GM18511 (cell line): ENCODE results near the gene CFDP1.
A peak's percentile ranks its signal among the peaks of the same experiment; 100 is the strongest.
"Not testable (repeated sequence)": the region's sequence is repeated elsewhere in the genome, so short reads cannot be mapped to it uniquely, and the experiment has no call there.

Experiments
- ATAC-seq: cut with Tn5 transposase; IDR thresholded peaks from one replicate; pipeline ENCODE4 v1.9.1; 2021; ENCODE audit warnings: mild to moderate bottlenecking, moderate library complexity; ENCODE audit not compliant: unreplicated experiment

The CFDP1 gene

GRCh38 chr16:75272097-75272551, 161.2 kb downstream of the CFDP1 start:
- ATAC-seq = peak; percentile 65

DNA sequence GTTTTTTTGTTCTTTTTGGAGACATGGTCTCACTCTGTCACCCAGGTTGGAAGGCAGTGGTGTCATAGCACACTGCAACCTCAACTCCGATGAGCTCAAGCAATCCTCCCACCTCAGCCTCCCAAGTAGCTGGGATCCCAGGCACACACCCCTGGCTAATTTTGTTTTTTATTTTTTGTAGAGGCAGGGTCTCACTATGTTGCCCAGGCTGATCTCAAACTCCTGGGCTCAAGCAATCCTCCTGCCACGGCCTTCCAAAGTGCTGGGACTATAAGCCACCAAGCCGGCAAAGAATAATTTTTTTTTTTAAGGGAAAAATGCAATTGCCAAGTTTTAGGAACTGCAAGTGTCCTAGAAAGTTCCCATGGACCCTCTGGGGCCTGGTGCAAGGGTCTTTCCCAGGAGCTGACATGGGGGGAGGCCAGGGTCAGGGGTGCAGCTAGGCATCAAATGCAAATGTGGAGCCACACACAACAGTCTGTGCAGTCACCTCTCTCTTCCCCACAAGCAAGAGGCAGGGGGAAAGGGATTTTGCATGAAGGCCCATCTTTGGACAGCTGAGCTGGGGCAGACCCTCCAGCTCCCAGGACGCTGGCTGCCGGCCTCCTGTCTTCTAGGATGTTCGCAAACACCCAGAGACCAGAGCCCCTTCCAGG, 161.7 kb downstream of the CFDP1 start:
- ATAC-seq = no peak

GRCh38 chr16:75269358-75269757, 163.9 kb downstream of the CFDP1 start:
- not testable (repeated sequence) for ATAC-seq

- ATAC-seq = no peak
Measured at GRCh38 chr16:75267631-75268264, 165.6 kb downstream of the CFDP1 start.

DNA sequence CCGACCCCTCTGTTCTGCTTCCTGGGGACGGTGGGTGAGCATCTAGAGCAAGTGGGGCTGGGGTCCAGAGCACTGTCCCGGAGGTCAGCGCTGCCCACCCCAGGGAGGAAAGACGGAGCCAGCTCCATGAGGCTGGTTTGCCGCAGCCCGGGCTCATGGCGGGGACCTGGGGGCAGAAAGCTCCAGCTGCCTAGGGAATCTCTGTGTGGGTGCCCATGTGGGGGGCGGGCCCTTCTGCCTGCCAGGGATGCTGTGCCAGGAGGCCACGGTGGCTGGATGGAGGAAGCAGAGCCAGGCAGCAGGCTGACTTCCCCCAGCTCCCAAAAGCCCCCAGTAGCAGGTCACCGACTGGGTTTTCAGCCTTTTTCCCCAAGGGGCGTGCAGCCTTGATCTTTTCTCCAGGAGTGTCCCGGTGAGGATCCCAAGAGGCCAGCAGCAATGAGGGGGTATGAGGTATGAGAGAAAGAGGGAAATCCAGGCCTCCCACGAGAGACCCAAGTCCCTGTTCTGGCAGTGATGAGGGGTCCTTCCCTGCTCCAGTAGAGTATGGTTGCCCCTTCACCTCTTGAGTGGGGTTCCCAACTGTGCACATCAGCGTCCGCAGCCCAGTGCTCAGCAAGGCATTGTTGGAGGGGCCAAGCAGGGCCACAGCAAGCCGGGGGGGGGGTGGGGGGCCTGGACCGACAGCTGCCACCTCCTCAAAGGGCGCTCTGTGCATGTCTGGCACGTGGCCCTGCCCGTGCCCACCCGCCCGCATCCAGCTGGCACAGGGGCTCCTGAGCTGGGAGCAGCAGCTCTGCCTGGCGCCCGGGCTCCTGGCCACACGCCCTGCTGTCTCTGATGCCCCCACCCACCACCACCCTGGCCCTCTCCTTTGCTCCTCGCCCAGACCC, 166.3 kb downstream of the CFDP1 start:
- no peak for ATAC-seq

- peak; percentile 71 for ATAC-seq
Measured at GRCh38 chr16:75265911-75266701, 167.2 kb downstream of the CFDP1 start.

- ATAC-seq = peak; percentile 23
Measured at GRCh38 chr16:75264999-75265910, 168.0 kb downstream of the CFDP1 start.

DNA sequence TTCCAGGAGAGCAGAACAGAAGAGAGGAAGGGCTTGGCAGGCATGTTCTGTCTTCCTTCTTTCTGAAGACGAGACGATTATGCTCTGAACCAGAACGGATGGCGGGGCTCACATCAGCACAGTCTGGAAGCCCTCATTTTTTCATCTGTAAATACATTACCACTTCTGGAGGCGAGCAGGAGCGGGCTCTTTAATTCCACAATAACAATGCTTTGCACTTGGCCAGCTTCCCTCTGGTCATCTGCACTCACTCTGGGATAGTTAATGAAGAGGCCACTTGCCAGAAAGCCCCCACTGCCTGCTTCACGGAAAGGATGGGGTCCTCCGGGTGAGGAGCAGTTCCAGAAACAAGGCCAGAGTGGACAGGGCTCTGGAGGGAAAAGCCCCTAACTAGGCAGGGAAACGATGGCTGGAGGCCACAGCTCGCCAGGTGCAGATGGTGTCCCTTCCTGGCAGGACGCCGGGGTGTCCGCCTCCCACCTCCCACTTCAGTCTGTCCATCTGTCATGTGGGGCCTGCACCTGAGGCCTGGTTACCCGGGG, 168.8 kb downstream of the CFDP1 start:
- no peak for ATAC-seq

DNA sequence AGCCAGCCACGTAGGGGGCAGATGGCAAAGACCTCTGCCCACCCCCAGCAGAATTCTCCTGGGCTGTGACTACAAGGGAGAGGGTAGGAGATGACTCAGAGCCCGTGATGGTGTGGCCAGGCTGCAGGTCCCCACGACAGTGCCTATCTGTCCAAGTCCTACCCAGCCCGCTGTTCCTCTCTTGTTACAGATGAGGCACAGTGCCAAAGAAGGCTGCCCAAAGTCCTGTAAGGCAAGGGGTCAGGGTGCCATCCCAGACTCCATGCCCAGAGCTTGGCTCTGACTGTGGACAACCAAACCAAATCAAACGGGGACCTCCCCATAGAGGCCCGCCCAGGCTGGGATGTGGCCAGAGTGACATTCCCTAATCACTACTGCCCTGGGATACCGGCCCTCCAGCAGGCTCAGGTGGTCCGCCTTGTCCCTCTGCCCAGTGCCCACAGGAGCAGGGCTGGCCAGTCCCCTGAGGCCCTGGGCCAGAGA, 169.3 kb downstream of the CFDP1 start:
- ATAC-seq = peak; percentile 31

DNA sequence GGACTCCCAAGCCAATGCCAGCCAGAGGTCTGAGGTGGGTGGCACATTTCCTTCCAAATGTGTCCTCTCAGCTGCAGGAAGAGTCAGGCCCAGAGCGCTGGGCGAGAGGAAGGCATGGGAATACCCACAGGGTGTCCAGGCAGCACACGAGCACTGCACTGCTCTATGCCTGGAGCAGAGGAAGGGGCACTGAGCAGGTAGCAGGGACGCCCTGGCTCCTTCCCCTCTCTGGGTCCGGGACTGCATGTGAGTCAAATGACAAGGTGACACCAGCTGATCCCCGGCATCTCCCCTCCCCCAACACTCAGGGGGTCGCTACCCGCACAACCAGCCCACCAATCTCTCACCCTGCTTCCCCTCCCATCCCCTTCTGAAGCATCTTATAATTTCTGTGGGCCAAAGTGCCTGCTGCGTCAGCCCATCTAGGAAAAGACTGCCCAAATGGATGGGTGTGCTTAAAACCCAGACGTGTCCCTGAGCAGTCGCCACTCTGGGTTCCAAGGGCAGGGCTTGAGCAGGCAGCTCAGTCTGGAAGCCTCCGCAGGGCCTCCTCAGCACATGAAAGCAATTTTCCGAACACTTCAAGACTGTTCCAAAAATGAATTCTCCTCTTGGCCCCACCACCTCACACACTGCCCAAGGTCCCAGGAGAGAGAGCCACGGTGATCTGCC, 169.9 kb downstream of the CFDP1 start:
- no peak for ATAC-seq

- ATAC-seq = no peak
Measured at GRCh38 chr16:75262800-75263127, 170.5 kb downstream of the CFDP1 start.

DNA sequence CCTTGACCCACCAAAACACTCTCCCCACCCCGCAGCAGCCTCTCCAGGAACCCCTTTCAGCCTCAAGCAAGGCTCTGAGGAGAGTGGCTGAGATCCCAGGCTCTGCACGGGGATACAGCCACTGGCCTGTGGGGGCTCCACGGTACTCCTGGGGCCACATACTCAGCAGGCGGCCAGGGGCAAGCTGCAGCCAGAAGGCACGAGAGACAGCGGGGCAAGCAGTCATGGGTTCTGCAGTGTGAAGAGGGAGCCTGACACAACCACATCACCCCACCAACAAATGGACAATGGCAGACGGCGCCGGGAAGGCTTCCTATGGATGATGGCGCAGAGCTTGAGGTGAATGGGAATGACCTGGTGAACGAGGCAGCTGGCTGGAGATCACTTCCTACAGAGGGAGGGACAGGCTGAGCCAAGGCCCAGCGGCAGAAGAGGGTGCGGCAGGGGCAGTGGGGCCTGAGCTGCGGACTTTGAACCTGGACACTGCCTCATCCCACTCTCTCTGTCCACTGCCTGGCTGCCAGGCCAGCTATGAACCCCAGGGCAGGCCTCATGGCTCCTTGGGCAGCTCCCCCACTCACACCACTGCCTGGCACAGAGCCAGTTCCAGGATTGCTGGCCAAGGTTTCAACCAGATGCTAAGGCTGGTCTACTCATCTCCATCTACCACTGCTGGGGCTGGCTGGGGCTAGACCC, 171.1 kb downstream of the CFDP1 start:
- no peak for ATAC-seq

GRCh38 chr16:75261590-75262078, 171.7 kb downstream of the CFDP1 start:
- ATAC-seq = no peak

- no peak for ATAC-seq
Measured at GRCh38 chr16:75260851-75261589, 172.3 kb downstream of the CFDP1 start.

DNA sequence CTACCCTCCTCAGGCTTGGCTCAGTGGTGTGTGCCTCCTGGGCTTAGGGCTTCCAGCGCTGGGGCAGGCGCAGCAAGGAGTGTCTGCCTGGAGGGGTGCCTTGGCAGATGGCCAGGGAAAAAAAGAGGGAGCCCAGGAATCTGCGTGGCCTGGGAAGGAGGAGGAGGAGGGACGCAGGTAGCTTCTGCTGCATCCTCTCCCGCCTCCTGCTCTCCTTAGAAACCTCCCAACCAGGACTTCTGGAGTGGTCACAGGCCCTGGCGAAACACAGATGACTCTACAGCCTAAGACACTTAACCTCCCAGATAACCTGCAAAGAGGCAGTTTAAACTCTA, 174.5 kb downstream of the CFDP1 start:
- ATAC-seq = no peak

DNA sequence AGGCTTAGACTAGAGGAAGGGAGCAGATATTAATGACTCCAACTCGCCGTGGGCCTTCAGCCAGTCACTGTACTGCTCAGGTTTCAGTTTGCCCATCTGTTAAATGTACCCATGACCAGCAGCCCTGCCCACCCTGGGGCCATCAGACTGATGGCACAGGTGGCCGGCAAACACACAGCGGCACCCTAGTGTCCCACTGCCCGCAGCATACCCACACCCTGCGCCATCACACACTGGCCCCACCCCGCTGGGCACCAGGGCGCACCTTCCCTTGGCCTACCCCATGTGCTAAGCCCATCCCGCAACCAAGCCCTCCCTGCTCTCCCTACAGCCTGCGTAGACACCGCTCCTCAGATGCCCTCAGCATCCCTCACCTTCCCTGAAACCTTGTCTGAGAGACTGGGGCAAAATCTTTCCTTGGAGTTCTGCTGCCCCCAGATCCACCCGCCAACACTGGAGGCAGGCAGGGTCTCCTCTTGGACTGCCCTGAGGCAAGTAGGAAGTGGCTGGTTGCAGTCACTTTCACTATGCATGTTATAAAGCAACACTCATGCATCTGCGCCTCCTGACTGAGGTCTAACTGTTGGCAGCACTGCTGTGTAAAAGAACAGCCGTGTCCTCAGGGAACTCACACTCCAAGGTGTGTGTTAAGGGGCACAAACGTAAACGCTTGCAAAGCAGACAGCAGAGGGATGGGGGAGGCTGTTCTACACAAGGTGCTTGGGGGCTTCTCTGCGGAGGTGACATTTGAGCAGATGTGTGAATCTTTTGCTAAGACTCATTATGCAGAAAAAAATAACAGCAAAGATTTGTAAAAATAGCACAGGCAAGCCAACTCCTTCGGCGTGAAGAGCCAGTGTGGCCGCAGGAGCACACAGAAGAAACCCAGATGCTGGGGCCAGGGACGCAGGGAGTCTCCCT, 175.2 kb downstream of the CFDP1 start:
- ATAC-seq = no peak
